Body of pancreas (tissue), 4 donors: Measurements from ENCODE around the gene PDK3. TPM values are rescaled to one million over a fixed set of nuclear protein-coding genes. Genes with fewer than 3 reads are reported as not detected.
A peak's percentile ranks its signal among the peaks of the same experiment; 100 is the strongest.

ENCODE experiments used
- ATAC-seq: fragments of 150-250 bp; one replicate; pipeline ENCODE4 v1.9.1; 2016
- DNase-seq, 4 donors: peaks; one replicate each; pipeline ENCODE4 v3.0.0-alpha.2; 2019
- H3K27ac ChIP-seq, 4 donors: fragments of 200-600 bp; sonication (generic); 1 replicate in 3 of 4; 2 replicates in 1 of 4; pipeline versions ENCODE4 v1.5.1 to v1.6.1; 2016 to 2019; ENCODE audit warnings: mild to moderate bottlenecking in 1 of 4, mixed read lengths in 1 of 4, moderate library complexity in 1 of 4
- H3K27me3 ChIP-seq, 2 donors: fragments of 200-600 bp; sonication (generic); one replicate each; pipeline ENCODE4 v1.6.0; 2016; ENCODE audit warnings: mild to moderate bottlenecking in 1 of 2
- H3K36me3 ChIP-seq, 2 donors: fragments of 200-600 bp; sonication (generic); replicated peaks in 1 of 2; 2 replicates each; pipeline ENCODE4 v1.5.1; 2016; ENCODE audit warnings: low read depth in 2 of 2; ENCODE audit not compliant: insufficient read depth in 1 of 2
- H3K4me1 ChIP-seq: fragments of 200-600 bp; sonication (generic); one replicate; pipeline ENCODE4 v1.6.0; 2016
- H3K4me3 ChIP-seq, 2 donors: fragments of 200-600 bp; sonication (generic); 1 replicate in 1 of 2; 2 replicates in 1 of 2; pipeline ENCODE4 v1.5.1; 2016 to 2019
- H3K9me3 ChIP-seq, 3 donors: fragments of 200-600 bp; sonication (generic); 1 replicate in 2 of 3; 2 replicates in 1 of 3; pipeline ENCODE4 v1.5.1; 2016
- CTCF ChIP-seq, 7 experiments: fragments of 450-650 bp in 4 of 7; fragments of 200-600 bp in 3 of 7; sonication (generic) in 3 of 7; IDR thresholded peaks; one replicate each; pipeline ENCODE4 v1.5.1; 2016 to 2019; ENCODE audit warnings: antibody characterized with exemption in 7 of 7
- POLR2A ChIP-seq, 3 donors: fragments of 450-650 bp; IDR thresholded peaks; one replicate each; pipeline ENCODE4 v1.6.1; 2016; ENCODE audit warnings: antibody characterized with exemption in 3 of 3, mild to moderate bottlenecking in 2 of 3
- WGBS, 2 donors: methylation state at CpG; one replicate each; pipeline ENCODE4 v1.1.5; 2017; 5-methylcytosine and 5-hydroxymethylcytosine counted together
- intact Hi-C: fragments of 100-400 bp; cut with DNase I; formaldehyde crosslinking; loops from one replicate; pipeline ENCODE4 v1.15.1; 2023
- total RNA-seq, 2 donors: library from RNA; depleted of rRNA; stranded (reverse); fragments of >200 nt; gene quantifications; one replicate each; pipeline ENCODE4 v1.1.0, GENCODE V29; 2016

PDK3 gene
- total RNA-seq, 2 donors from 2014 or later, result 11.5 to 20.2 TPM

- no peak for DNase-seq
- no peaks in the 10 kb centered on the region for H3K9me3 ChIP-seq
- intact Hi-C loops, result no loop called here
- H3K4me1 ChIP-seq, result no peaks in the 10 kb centered on the region
- H3K4me3 ChIP-seq, result no peak overlapping the region
- no peak overlapping the region for H3K27ac ChIP-seq
- no peaks in the 10 kb centered on the region for H3K36me3 ChIP-seq
- 71 to 78% methylated on average over 4 of the region's 4 CpGs for WGBS, 2 donors
- no peak for ATAC-seq
- TF ChIP-seq CTCF (IDR thresholded peaks at IDR 0.05) (no peak), POLR2A (IDR thresholded peaks at IDR 0.05) (no peak)
- no peaks in the 10 kb centered on the region for H3K27me3 ChIP-seq
Measured at GRCh38 chrX:24542756-24543155, 77.7 kb downstream of the PDK3 start.

- no peak for DNase-seq
- Histone ChIP-seq H3K9me3 (no peaks in the 10 kb centered on the region), H3K4me3 (no peak overlapping the region), H3K4me1 (no peaks in the 10 kb centered on the region), H3K36me3 (no peaks in the 10 kb centered on the region), H3K27ac (no peak overlapping the region), H3K27me3 (no peaks in the 10 kb centered on the region)
- ATAC-seq, result no peak
- TF ChIP-seq POLR2A (IDR thresholded peaks at IDR 0.05) (no peak), CTCF (IDR thresholded peaks at IDR 0.05) (no peak)
- WGBS, 2 donors, result 91 to 92% methylated on average over 1 of the region's 1 CpG
- intact Hi-C loops, result no loop called here
Measured at GRCh38 chrX:24547961-24548360, 82.9 kb downstream of the PDK3 start.

DNA sequence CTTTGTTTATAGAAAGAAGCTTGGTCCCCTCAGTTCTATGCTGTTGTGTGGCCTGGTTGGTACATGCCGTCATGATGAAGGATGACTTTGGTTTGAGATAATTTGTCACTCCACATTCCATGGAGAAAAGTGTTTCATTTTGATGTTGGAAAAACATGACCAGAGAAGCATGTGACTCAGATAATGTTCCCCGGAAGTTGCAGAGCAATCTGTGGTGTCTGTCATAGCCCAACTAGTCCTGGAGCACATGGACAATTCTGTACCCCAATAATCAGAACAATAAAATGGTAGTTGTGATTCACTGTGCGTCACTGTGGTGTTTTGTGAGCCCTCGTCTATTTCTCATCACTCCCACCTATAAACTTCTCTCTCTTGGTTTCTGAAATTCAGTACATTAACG lies 85.1 kb downstream of the PDK3 start:
- H3K4me1 ChIP-seq, result no peaks in the 10 kb centered on the region
- no peaks in the 10 kb centered on the region for H3K36me3 ChIP-seq
- 94 to 95% methylated on average over 5 of the region's 5 CpGs for WGBS, 2 donors
- H3K27ac ChIP-seq, result no peak overlapping the region
- no peaks in the 10 kb centered on the region for H3K9me3 ChIP-seq
- DNase-seq (no peak), ATAC-seq (no peak)
- H3K27me3 ChIP-seq, result no peaks in the 10 kb centered on the region
- intact Hi-C loops, result no loop called here
- TF ChIP-seq CTCF (IDR thresholded peaks at IDR 0.05), result no peak
- TF ChIP-seq POLR2A (IDR thresholded peaks at IDR 0.05), result no peak
- no peak overlapping the region for H3K4me3 ChIP-seq

- TF ChIP-seq POLR2A (IDR thresholded peaks at IDR 0.05) (no peak), CTCF (IDR thresholded peaks at IDR 0.05) (no peak)
- no peak for DNase-seq
- no peak overlapping the region for H3K4me3 ChIP-seq
- no peaks in the 10 kb centered on the region for H3K36me3 ChIP-seq
- H3K27ac ChIP-seq, result no peak overlapping the region
- ATAC-seq, result no peak
- no peaks in the 10 kb centered on the region for H3K4me1 ChIP-seq
- no peaks in the 10 kb centered on the region for H3K27me3 ChIP-seq
- WGBS, 2 donors, result 17 to 33% methylated on average over 1 to 4 of the region's 4 CpGs
- intact Hi-C loops, result no loop called here
- H3K9me3 ChIP-seq, result no peaks in the 10 kb centered on the region
Measured at GRCh38 chrX:24553011-24553410, 87.9 kb downstream of the PDK3 start.

DNA sequence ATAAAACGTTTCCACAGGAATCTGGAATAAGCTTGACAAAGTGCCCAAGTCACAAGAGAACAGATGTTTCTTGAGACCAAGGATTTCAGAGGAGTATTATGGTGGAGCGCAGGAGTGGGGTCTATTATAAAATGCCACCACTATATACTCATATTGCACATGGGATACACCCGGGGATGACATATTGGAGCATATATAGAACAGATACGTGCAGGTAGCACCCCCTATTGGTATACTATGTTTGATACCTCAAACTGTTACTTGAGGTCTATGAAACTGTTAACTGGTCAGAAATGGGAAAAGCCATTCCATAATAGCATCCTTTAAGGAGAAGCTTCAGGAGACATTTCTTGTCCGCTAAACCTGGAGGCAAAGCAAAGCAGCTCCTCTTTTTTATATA lies 96.0 kb downstream of the PDK3 start:
- intact Hi-C loops, result no loop called here
- TF ChIP-seq CTCF (IDR thresholded peaks at IDR 0.05), result peak in 3 of 7 experiments; percentile 5 to 28 (median 22)
- no peak for TF ChIP-seq POLR2A (IDR thresholded peaks at IDR 0.05)
- no peaks in the 10 kb centered on the region for H3K36me3 ChIP-seq
- no peak for DNase-seq
- no peak overlapping the region for H3K27ac ChIP-seq
- no peak for ATAC-seq
- H3K9me3 ChIP-seq, result no peaks in the 10 kb centered on the region
- H3K27me3 ChIP-seq, result no peaks in the 10 kb centered on the region
- no peak overlapping the region for H3K4me3 ChIP-seq
- H3K4me1 ChIP-seq, result no peaks in the 10 kb centered on the region
- 46 to 57% methylated on average over 5 of the region's 5 CpGs for WGBS, 2 donors
